Psoas muscle (tissue), 8 donors: ENCODE measurements around the gene HRNR. TPM values are rescaled to one million over a fixed set of nuclear protein-coding genes. Genes with fewer than 3 reads are reported as not detected.

Experiments used
- ATAC-seq, 4 donors: fragments of 200-7000 bp; cut with Tn5 transposase; one replicate each; pipeline ENCODE4 v1.9.1; 2020; ENCODE audit warnings: moderate library complexity in 3 of 4, mild to moderate bottlenecking in 2 of 4
- DNase-seq, 2 donors: peaks; one replicate each; pipeline ENCODE4 v3.0.0-alpha.2; 2020
- H3K27ac ChIP-seq: fragments of 200-600 bp; one replicate; pipeline ENCODE4 v1.8.0; 2022
- H3K27me3 ChIP-seq, 3 donors: fragments of 200-600 bp in 1 of 3; one replicate each; pipeline versions ENCODE4 v1.6.1 to v1.8.0; 2013 to 2022; ENCODE audit warnings: low read length in 2 of 3, mild to moderate bottlenecking in 2 of 3, moderate library complexity in 1 of 3; ENCODE audit not compliant: insufficient read depth in 3 of 3
- H3K36me3 ChIP-seq, 2 donors: fragments of 200-600 bp in 1 of 2; one replicate each; pipeline versions ENCODE4 v1.6.1 to v1.8.0; 2013 to 2022; ENCODE audit warnings: low read depth in 1 of 2, mild to moderate bottlenecking in 1 of 2, moderate library complexity in 1 of 2; ENCODE audit not compliant: insufficient read depth in 1 of 2
- H3K4me1 ChIP-seq: fragments of 200-600 bp; one replicate; pipeline ENCODE4 v1.8.0; 2022
- H3K4me3 ChIP-seq: fragments of 200-600 bp; one replicate; pipeline ENCODE4 v1.8.0; 2022; ENCODE audit warnings: mild to moderate bottlenecking
- H3K9me3 ChIP-seq: fragments of 200-600 bp; one replicate; pipeline ENCODE4 v1.8.0; 2022
- WGBS, 3 donors: extraction: QIAGEN DNeasy Blood & Tissue Kit; methylation state at CpG; one replicate each; pipeline versions ENCODE4 v1.1.6 to v1.1.7; 2013; 5-methylcytosine and 5-hydroxymethylcytosine counted together
- intact Hi-C, 2 donors: fragments of 100-400 bp; cut with DNase I; formaldehyde crosslinking; loops; one replicate each; pipeline versions ENCODE4 v1.11.0 to v1.14.2; 2022
- polyA plus RNA-seq, 3 donors: library from polyadenylated mRNA; stranded (reverse); fragments of 200-250 nt; gene quantifications; one replicate each; pipeline ENCODE4 v1.2.3, GENCODE V29; 2013
- total RNA-seq, 4 donors: library from RNA; stranded (reverse); fragmentation: NEBNext Ultra II Directional in 2 of 4; extraction: Animal tissue kit (Norgen Biotek cat#: 25700) in 2 of 4; gene quantifications; one replicate each; pipeline versions ENCODE4 v1.2.1 to v1.2.4, GENCODE V29; 2021 to 2023
- TF ChIP-seq, protein P1 (sequence below): fragments of 200-600 bp; IDR thresholded peaks from one replicate; pipeline ENCODE4 v1.8.0; 2022; ENCODE audit warnings: antibody characterized with exemption
- donor health status: healthy with polysubstance abuse.
- donor health status: DM: no; HTN: no; CAD: no; lungs with moderate emphysema.
- donor health status: Bipolar disorder and iron deficiency.
- donor health status: healthy.
- donor health status: DM: yes; HTN: yes; CAD: no.
- donor health status: DM: no; HTN: no; CAD: no.
- donor health status: DM: no; HTN: no; CAD: no.
- donor health status: DM: yes; HTN: yes; CAD: no.

The HRNR gene
- total and polyA plus RNA-seq, 7 donors, result not detected

DNA sequence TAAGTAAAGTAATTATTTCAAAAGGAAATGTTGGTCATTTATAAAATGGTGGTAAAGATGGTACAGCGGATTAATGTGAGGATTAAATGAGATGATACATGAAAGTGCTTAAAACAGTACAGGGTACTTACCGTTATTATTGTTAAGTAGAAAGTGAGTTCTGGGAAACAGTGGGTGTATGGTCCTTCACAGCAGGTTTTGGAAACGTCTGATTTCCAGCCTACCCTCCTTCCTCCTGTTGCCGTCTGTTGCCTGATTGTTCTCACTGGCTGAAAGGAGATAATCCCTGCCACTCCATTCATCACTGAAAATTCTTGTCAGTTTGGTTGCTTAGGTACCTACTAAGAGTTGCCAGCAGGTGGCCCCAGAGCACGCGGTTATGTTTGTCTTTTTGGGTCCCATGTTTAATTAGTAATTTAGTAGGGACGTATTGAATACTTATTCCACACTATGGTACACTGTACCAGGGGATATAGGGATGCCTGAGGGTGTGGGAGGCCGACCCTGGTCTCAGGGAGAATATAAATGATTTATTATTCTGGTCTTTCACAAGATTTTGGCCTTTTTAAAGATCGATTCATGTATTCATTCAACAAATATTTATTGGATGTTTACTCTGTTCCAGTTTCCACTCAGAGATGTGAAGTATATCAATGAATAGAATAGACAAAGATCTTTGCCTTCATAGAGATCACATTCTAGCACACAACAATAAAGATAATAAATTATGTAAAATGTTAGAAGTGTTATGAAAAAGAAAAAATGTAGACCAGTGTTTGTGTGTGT lies 34.1 kb downstream of the HRNR start:
- Histone ChIP-seq H3K27me3 (peaks cover 0 to 19% (median 3%) of the 10 kb centered on the region in 3 donors), H3K9me3 (no peaks in the 10 kb centered on the region), H3K4me1 (no peaks in the 10 kb centered on the region), H3K27ac (no peak overlapping the region), H3K36me3 (no peaks in the 10 kb centered on the region), H3K4me3 (peak overlapping the region; percentile 57)
- ATAC-seq (peak in 2 of 4 donors; percentile 72 to 76), DNase-seq (peak; percentile 44 to 57)
- WGBS, 3 donors, result 23 to 27% (median 24%) methylated on average over 9 of the region's 9 CpGs
- TF ChIP-seq, protein P1, sequence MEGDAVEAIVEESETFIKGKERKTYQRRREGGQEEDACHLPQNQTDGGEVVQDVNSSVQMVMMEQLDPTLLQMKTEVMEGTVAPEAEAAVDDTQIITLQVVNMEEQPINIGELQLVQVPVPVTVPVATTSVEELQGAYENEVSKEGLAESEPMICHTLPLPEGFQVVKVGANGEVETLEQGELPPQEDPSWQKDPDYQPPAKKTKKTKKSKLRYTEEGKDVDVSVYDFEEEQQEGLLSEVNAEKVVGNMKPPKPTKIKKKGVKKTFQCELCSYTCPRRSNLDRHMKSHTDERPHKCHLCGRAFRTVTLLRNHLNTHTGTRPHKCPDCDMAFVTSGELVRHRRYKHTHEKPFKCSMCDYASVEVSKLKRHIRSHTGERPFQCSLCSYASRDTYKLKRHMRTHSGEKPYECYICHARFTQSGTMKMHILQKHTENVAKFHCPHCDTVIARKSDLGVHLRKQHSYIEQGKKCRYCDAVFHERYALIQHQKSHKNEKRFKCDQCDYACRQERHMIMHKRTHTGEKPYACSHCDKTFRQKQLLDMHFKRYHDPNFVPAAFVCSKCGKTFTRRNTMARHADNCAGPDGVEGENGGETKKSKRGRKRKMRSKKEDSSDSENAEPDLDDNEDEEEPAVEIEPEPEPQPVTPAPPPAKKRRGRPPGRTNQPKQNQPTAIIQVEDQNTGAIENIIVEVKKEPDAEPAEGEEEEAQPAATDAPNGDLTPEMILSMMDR, result peak; percentile 55
- intact Hi-C loops, result loop anchor here (5.0 kb wide), 3 partner anchors 138 to 267 kb away; no protein-coding TSS in a partner anchor

DNA sequence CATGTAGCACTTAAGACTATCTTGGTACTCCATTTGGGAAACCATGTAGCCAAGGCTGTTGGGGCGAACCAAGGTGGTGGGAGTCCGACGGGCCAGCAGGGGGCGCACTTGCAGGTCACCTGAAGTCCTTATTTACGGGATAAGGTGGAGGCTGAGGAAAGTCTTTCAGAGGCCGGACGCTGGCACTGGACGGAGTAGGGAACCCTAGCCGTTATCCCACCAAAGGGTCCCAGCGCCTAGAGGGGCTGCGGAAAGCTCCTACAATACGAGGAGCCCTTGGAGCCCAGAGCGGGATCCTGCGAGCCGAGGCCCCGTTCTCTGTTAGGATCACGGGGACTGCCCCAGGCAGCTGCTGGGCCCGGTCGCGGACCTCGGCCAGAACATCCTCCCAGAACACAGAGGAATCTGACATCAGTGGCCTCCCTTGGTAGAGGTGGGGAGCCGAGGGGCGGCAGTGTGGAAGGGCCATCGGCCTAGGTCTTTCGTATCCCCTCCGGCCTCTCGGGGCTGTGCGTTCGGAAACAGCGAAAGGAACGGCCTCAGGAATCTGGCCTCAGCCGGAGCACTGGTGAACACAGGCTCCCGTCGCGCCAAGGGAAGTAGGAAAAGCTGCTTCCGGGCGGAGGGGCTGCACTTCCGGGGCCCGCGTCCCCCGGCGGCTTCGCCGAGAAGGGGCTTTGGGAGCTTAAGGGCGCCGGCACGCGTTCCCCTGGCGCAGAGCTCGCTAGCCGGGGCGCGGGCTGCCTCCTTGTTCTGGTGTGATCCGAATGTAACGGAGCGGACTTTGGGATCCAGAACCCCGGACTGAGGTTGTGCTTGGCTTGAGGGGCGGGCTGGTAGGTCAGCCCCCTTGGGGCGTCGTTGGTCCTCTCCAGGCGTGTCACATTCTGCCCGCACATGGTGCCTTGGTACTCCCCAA lies 35.1 kb downstream of the HRNR start:
- ATAC-seq, result peak in 3 of 4 donors; percentile 28 to 71 (median 67)
- TF ChIP-seq, protein P1, result peak; percentile 56
- DNase-seq, result peak; percentile 75 to 78
- Histone ChIP-seq H3K27me3 (peaks cover 0 to 19% (median 3%) of the 10 kb centered on the region in 3 donors), H3K27ac (peak overlapping the region; percentile 7), H3K36me3 (no peaks in the 10 kb centered on the region), H3K4me1 (no peaks in the 10 kb centered on the region), H3K4me3 (peak overlapping the region; percentile 57), H3K9me3 (no peaks in the 10 kb centered on the region)
- intact Hi-C loops, result loop anchor here (5.0 kb wide), 2 partner anchors 137 to 253 kb away; no protein-coding TSS in a partner anchor
- 1 to 18% (median 13%) methylated on average over 57 to 62 of the region's 62 CpGs for WGBS, 3 donors

DNA sequence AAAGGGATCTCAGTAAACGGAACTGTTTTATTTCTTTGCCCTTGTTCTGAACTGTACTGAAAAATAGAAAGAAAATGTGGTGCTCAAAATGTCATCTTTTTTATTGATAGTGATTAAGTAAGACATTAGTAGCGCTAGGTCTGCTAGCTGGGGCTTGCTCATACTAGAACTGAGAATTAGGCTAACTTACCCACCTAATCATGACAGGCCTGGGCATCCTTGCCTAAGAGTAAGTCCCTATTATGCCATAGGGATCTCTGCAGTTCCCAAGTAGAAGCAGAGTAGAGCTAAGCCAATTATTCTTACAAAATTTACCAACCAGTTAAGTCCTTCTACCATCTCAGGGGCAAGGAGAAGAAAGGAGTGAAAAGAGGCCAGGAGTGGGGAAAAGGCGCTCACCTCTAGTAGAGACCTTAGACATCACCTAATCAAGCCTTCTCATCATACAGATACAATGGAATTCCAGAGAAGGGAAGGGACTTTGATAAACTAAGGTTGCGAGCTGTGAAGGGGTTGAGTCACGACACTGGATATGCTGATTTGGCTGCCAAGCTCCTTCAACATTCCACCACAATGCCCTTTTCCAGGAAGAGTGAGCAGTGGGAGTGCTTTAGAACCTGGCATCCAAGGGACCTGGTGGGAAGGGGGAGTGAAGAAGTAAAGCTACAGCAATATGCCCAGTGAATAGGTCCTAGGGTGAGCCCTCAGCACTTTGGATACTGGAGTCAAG lies 37.3 kb downstream of the HRNR start:
- no peaks in the 10 kb centered on the region for H3K9me3 ChIP-seq
- H3K27me3 ChIP-seq, result peaks cover 0 to 19% (median 3%) of the 10 kb centered on the region in 3 donors
- 78 to 86% (median 81%) methylated on average over 5 of the region's 5 CpGs for WGBS, 3 donors
- TF ChIP-seq, protein P1, result no peak
- ATAC-seq, result no peak
- intact Hi-C loops, result loop anchor here (5.0 kb wide), 2 partner anchors 134 to 256 kb away; no protein-coding TSS in a partner anchor
- H3K4me3 ChIP-seq, result no peak overlapping the region
- no peaks in the 10 kb centered on the region for H3K36me3 ChIP-seq
- H3K4me1 ChIP-seq, result no peaks in the 10 kb centered on the region
- DNase-seq, result no peak
- no peak overlapping the region for H3K27ac ChIP-seq
